HG03175 (cell line): ENCODE data around the gene DMWD.

Experiments used
- ATAC-seq: cut with Tn5 transposase; IDR thresholded peaks from one replicate; pipeline ENCODE4 v1.9.1; 2021; ENCODE audit warnings: mild to moderate bottlenecking, moderate library complexity; ENCODE audit not compliant: unreplicated experiment

Gene DMWD

DNA sequence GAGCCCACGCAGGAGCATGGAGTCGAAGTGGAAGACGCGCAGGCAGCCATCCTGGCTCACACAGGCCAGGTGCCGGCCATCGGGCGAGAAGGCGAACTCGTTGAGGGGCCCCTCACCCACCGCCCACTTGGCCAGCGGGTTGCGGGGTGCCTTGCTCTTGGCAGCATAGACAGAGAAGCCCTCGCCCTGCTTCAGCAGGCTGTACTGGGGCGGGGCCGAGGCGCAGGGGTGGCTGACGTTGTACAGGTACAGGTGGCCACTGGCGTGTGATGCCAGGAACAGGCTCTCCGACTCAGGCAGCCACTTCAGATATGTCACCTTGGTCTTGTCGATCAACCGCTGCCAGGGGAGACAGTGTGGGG, 6.1 kb downstream of the DMWD start:
- ATAC-seq = no peak

DNA sequence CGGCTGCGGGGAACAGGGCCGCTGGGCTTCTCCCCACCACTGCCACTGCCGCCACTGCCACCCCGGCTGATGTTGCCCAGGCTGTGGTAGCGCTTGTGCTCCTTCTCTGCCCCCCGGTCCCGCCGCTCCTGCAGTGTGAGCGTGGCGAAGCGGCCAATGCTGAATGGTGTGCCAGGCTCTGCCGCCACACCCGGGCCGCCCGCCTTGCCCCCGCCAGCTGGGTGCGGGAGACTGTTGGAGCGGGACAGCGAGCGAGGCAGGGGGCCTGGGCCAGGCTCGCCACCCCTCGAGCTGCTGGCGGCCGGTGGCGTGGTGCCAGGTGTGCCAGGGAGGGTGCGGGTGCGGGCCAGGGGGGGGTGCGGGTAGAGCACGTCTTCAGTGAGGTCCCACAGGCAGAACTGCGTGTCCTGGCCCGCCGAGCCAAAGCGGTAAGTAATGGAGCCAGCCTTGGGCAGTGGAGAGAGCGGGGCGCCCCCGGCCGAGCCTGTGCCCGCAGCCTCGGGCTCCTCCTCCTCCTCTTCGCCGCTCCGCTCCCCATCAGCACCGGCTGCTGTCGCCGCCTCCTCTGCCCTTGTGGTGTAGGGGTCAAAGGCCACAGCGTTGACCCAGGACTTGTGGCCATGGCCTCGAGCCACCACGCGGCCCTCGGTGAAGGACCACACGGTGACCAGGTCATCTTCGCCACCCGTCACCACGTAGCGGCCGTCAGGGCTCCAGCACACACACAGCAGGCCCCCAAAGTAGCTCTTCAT, 6.7 kb downstream of the DMWD start:
- ATAC-seq = no peak

DNA sequence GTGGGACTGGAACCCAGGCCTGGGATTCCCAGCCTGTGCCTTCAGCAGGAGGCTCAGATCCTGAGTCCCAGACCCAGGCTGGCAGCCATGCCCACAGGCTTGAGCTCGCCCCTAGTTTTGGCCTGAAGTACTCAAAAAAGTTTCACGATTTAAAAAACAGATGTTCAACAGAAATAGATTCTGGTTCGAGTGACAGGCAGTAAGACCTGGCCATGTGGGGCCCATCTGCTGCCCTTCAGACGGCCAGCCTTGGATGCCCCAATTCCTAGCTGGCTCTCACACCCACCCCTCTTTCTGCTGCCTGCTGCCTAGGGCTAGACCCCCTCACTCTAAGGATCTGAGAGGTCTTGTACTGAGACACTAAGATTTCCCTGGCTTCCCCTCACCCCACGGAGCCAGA, 7.5 kb downstream of the DMWD start:
- ATAC-seq = no peak

DNA sequence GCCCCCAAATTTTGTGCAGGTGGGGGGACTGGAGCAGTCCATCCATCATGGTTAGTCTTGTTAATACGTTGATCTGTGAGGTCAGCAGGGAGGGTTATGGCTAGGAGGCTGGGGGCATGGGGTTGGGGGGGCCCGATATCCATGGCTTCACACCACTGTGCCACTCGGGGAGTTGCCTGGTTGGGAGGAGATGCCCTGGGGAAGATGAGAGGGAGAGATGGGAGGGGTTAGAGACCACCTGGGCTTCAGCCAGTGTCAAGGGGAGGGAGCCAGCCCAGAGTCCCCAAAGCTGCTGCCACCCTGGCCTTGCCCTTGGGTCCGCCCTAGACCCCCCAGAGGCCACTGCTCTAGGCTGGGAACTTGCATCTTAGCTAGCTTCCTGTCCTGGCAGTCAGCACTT, 8.5 kb downstream of the DMWD start:
- ATAC-seq = no peak

DNA sequence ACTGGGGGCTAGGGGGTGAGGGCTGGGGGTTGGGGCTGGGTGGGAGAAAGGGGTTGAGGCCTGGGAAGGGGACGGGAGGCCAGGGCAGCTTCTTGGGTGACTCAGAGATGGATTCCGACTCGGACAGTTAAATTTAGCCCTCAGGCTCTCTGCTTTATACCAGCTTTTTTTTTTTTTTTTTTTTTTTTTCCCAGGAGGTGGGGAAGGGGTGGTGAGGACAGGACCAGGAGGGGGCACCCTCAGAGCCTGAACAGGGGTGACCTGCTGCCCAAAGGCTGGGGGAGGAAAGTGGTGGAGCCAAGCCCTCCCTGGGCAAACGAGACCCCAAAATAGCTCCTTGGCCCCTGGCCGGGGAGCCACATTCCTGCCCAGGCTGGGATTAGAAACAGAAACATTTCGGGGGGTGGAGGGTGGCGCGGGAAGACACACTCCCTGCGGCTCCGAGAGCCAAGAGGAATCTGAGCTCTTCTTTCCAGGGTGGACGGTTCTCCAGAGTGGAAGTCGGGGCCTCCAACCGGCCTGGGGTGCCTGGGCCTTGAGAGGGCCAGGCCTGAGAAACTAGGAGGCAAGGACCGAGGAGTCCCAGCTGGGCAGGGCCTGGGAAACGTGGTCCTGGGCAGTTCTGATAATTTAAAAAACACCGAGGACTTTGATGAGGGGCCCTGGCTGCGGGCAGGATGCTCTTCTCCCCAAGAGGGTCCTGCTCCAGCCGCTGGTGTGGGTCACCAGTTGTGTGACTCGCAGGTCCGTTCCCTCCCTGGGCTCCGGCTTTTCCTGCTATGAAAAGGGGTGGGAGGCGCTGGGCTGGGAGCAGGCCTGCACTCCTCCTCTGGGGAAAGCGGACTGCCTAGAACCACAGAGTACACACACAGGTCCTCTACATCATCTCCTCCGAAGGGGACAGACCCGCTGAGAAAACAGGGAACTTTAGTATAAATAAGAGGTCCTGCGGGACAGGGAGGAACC, 9.5 kb downstream of the DMWD start:
- ATAC-seq = no peak

DNA sequence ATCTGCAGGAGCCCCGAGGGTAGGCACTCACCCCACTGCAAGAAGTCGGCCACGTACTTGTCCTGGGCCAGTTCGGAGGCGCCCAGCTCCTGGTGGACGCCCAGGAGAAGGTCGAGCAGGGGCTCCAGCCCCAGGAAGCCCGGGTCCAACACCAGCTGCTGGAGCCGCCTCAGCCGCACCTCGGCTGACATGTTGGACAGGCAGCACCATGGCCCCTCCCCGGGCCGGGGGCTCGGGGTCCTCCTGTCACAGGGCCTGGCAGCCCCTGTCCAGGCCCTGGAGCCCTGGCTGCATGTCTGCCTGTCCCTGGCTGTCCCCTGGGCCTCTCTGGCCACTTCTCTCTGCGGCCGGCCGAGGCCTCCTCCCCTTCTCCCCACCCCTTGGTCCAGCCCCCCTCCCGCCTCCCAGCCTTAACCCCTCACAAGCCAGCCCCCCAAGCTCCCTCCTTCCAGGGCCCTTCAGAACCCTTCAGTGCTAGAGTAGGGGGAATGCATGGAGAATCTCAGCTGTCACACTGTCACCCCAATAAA, 10.4 kb downstream of the DMWD start, which contains the start of gene DMPK:
Gene DMPK, minus strand, starts transcription at position 329 of the 530 bp plus-strand sequence. Its CDS starts 138 bp downstream, at position 191.
- no peak for ATAC-seq

DNA sequence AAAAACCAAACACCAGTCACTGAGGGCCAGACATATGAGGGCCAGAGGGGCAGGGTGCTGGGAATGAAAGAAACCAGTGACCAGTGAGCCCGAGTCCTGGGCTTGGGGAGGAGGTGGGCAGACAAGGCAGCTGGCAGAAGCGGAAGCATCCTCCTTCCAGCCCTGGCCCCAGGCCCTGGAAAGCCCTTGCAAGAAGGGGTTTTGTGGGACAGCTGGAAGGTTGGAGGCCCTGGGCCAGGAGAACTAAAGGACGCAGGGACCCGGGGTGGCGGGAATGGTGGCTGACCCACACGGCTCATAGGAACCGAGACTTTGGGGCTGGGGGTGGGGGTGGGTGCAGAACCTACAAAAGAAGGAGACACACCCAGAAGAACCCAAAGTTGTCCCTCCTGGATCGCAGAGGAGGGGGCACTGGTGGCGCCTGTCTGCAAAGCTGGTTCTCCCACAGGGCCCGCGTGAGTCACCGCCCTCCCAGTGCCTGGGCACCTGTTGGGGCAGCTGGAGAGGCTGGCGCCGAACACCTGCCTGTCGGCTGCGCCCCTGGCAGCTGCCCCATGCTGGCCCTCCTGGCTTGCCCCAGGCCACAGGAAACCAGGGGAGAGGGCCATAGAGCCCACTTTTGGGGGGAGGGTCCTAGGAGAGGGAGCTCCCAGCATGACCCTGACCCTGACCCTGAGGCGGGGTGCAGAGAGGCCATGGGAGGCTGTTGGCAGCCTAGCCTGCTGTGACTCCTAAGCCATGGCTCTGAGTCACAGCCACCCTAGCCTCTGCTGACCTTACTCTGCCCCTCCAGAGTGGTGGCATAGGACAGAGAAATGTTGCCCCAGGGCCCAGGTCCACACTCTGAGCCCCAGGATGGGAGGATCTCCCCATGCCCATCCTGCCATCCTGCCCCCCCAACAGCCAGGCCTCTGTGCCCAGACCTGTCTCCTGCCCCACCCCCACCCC, 11.2 kb downstream of the DMWD start:
- no peak for ATAC-seq

DNA sequence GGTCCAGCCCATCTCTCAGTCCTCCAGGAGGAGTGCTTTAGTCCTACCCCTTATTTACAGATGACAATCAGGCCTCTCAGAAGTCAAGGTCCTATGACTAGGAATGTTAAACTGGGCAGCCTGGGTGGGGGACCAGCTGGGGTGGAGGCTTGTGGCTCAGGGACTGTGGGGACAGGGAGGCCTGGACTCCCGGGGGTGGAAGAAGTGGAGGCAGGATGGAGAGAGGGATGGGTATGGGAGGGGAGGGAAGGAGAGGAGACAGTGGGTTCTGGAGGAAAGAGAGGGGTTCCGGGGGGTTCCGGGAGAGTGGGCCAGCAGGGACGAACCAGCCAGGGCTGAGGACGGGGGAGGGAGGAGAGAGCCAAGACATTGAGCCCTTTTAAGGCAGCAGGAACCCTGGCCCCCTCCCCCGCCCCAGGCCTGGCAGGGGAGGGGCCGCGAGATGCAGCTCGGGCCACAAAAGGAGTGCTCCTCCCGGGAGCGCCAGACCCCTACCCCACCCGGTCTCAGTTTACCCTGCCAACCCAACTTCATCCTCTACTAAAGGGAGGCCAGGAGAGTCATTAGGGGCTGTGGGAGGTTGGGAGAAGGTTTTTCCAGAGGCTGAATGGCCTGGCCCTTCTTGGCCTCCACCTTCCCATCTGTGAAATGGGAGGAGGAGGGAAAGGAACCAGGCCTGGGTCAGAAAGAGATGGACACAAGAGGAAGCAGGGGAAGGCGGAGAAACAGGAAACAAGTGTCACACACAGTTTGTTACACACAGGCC, 12.0 kb downstream of the DMWD start:
- no peak for ATAC-seq

DNA sequence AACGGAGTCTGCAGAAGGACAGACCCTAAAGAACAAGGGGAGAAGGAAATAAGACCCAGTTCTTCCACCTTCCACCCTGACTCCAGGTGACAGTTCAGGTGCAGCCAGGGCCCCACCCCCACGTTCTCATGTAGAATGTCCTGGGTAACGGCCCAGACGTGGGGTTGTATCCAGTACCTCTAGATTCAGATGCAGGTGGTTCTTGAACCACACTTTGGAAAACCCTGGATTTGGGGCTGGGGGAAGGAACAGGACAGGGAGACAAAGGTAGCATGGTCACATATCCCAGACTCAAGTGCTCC, 12.5 kb downstream of the DMWD start:
- no peak for ATAC-seq

DNA sequence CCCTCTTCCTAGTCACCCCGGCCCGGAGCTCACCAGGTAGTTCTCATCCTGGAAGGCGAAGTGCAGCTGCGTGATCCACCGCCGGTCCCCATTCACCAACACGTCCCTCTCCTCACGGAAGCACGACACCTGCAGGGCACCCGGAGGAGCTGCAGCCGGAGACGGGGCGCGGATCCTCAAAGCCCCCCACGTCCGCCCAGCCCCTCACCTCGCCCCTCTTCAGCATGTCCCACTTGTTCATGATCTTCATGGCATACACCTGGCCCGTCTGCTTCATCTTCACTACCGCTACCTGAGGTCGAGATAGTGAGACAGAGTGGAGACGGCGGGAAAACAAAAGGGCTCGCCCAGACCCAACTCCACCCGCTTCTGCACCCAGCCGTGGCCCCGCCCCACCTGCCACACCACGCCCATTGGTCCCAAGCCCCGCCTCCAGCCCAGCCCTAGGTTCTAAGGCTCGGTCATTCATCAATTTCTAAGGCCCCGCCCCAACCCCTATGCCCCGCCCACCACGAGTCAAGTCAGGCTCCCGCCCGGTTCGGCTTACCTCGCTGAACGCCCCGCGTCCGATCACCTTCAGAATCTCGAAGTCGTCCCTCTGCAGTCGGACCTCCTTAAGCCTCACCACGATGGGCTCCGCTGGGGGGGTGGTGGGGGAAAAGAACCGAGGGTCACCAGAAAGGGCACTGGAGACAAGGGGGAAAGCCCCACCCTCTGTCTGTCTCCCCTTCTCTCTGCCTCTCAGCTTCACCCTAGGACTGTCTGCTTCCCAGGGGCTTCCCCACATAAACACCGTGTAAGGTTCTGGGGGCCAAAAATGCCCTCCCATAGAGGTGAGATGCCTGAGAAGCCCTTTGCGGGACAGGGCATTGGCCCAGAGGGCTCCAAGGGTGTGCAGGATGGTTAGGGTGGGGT, 13.2 kb downstream of the DMWD start:
- peak; percentile 74 for ATAC-seq

DNA sequence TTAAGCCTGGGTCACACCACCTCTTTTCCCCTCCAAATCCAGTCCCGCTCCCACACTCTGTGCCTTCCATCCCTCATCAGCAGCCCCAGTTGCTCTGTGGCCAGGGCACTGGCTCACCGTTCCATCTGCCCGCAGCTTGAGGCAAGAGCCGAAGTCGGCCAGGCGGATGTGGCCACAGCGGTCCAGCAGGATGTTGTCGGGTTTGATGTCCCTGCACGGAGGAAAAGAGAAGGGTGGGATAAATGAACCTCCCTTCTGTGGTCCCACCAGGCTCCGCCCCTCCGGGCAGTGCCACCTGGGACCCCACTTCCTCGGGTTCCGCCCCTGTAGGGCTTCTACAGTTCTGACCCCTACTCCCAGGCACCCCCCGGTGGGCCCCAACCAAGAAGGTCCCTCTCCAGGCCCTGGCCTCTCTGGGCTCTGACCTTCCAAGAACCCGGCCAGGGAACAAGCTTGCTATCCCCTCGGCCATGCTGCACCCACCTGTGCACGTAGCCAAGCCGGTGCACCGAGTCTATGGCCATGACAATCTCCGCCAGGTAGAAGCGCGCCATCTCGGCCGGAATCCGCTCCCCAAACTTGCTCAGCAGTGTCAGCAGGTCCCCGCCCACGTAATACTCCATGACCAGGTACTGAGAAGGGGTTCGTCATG, 14.5 kb downstream of the DMWD start:
- ATAC-seq = no peak

DNA sequence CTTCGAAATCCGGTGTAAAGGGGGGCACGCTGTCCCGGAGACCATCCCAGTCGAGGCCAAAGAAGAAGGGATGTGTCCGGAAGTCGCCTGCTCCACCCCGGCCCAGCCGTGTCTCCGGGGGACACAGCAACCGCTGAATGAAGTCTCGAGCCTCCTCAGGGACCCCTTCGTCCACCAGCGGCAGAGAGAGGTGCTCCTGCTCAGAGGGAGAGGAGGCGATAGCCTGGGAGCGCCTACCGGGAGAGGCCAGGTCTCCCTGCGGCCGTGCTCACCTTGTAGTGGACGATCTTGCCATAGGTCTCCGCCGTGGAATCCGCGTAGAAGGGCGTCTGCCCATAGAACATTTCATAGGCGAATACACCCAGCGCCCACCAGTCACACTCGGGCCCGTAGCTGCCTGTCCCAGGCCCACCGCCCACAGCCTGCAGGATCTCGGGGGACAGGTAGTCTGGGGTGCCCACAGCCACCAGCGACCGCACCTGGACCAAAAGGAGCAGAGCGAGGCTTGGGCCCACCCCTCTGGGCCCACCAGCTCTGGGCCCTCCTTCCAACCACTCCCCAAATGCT, 15.2 kb downstream of the DMWD start:
- ATAC-seq = no peak

DNA sequence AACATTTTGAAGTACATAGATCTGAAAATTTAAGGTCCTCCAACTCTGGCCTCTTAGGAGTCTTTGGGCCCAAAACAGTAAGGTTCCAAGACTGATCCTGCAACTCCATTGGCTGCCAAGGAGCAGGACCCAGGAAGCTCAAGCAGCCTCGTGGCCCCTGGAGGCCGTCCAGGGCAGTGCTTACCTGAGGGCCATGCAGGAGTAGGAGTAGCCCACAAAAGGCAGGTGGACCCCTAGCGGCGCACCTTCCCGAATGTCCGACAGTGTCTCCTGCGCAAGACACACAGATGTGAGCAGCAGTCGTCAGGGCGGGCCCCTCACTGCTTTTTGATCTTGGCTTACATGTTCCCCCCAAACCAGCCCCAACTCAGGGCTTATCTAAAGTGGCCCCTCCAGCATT, 17.9 kb downstream of the DMWD start:
- no peak for ATAC-seq

DNA sequence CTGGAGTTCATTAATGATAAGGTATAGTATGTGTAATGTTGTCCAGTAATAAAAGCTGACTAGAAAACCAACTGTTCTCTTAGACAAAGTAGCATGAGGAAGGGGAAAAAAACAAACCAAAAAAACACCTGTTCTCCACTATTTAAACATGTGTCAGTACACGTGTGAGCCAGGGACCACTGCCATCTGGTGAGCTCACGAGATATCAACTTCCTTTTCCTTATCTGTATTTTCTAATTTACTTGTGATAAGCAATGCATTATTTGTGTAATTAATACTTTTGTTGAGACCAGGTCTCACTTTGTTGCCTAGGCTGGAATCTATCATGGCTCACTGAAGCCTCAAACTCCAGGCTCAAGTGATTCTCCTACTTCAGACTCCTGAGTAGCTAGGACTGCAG, 19.3 kb downstream of the DMWD start:
- ATAC-seq = no peak

DNA sequence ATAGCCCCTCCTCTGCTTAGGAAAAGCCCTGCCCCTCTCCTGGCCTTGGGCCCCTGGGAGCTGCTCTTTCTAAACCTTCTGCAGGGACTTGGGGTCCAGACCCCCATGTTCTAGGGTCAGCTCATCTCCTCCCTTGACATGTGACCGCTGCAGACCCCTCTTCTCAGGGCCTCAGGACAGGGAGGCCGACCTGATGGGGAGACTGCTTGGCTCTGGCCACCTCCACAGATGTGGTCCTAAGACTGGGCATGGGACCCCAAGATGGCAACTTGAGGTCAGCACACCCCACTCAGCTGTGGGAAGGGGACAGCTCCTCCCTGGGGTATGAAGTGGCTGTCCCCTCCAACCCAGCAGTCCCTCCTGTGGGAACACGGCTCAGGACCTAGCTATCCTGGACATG, 19.7 kb downstream of the DMWD start:
- no peak for ATAC-seq

DNA sequence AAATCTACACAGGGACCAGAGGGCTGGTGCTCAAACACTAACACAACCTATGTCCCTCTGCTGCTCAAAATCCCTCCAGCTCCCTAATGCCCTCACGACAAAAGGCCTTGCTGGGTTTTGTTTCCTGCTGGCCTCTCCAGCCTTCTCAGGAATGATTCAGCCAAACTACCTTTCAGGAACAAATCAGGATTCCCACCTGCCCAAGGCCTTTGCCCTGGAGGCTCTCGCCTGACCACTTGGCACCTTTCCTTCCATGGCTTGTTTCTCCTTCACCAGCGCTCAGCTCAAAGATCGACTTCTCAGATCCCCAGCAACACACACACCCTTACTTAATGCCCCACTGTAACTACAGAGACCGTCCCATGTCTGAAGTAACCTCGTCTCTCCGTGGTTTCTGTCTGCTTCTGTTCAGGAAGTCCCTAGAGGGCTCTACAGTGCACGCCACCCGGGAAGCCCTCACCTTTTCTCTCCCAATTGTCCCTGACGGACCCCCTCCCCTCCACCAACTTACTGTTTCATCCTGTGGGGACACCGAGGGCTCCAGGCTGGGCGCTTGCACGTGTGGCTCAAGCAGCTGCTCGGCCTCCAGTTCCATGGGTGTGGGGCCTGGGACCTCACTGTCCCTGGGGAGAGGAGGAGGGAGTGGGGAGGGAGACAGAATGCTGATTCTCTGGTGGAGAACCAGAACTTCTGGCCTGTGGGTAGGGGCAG, 20.4 kb downstream of the DMWD start:
- ATAC-seq = no peak

DNA sequence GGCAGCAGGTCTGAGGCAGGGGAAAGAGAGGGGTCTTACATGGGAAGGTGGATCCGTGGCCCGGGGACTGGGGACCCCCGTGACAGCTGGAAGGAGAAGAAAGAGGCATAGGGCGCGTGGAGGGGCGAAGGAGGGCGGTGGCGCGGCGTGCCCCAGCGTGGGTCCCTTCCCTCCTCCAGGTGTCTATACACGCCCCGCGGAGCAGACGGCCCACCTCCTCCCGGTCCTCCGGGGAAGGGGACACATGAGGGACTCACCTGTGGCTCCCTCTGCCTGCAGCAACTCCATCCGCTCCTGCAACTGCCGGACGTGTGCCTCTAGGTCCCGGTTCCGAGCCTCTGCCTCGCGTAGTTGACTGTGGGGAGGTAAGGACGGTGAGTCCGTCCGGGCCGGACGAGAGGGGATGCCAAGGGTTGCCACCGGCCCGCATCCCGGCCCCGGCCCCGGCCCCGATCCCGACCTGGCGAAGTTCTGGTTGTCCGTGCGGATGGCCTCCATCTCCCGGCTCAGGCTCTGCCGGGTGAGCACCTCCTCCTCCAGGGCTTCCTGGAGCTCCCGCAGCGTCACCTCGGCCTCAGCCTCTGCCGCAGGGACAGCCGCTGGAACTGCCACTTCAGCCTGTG, 21.2 kb downstream of the DMWD start:
- ATAC-seq = no peak
